NK-92 (cell line): ENCODE results near the gene CNIH3.
"Not testable (repeated sequence)": the region's sequence is repeated elsewhere in the genome, so short reads cannot be mapped to it uniquely, and the experiment has no call there.

ENCODE experiments used
- DNase-seq: peaks from one replicate; lab custom pipeline; 2025; ENCODE audit not compliant: unreplicated experiment; lab: John Stamatoyannopoulos, UW

Gene CNIH3

DNA sequence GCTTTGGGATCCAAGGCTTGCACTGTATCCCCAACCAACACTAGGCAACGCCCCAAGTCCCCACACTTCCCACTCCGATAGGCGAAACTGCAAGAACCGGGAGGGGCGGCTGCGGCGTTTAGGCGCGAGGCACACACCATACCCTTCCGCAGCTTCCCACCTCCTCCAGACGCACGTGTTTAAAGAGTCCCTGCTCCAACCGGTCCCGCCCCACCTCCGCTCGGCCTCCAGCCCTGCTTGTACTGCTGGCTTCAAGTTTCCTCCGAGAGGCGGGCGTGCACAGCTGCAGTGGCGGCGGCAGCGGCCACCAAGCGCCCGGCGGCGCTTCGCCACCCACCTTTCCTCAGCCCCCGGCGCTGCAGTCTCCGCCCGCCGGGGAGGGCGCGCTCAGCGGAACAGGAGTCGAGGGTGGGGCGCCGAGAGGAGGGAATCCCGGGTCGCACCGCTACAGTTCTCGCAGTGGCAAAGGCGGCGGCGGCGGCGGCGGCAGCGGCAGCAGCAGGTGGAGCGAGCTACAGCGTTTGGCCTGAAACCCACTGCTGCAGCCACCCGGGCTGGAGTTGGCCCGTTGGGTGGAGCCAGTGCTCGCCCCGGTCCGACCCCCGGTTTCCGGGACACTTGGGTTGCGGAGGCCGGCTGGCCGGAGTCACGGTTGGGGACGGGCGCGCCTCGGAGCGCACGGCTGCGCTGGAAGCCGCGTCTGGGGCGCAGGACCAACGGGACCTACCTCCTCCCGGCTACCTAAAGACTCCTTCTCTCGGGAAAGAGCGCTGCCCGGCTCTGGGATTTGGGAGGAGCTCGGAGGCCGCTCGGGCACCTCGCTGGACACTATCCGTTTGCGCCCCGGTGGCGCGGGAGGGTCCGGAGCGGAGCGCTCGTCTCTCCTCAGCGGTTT, at the start of gene CNIH3:
CNIH3 (plus strand) TSS at position 457 of the 895 bp plus-strand sequence. CDS start 858 bp downstream, outside the sequence.
- no peak for DNase-seq

GRCh38 chr1:224566492-224566891, 49.6 kb upstream of the CNIH3 start:
- DNase-seq = not testable (repeated sequence)

- no peak for DNase-seq
Measured at GRCh38 chr1:224569276-224569675, 46.8 kb upstream of the CNIH3 start.

- DNase-seq = not testable (repeated sequence)
Measured at GRCh38 chr1:224571975-224572374, 44.1 kb upstream of the CNIH3 start.

- no peak for DNase-seq
Measured at GRCh38 chr1:224579526-224579925, 36.6 kb upstream of the CNIH3 start.

GRCh38 chr1:224580006-224580405, 36.1 kb upstream of the CNIH3 start:
- DNase-seq = no peak

GRCh38 chr1:224582041-224582440, 34.1 kb upstream of the CNIH3 start:
- no peak for DNase-seq

DNA sequence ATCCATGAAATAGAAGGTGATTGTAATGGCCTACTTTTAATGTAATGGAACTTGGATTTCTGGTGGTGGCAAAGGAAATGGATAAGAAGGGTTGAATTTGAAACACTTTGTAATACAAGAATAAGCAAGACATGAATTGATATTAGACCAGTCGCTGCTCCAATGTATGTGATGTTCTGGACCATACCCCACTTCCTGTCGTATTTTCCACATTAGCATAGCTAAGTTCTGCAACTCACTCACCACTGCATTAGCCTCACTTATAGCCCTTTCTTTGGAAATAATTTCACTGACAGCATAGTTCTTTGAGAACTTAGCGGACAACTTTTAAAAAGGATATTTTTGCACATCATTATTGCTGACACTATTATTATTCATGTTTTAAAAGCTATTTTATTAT, 32.3 kb upstream of the CNIH3 start:
- no peak for DNase-seq

DNA sequence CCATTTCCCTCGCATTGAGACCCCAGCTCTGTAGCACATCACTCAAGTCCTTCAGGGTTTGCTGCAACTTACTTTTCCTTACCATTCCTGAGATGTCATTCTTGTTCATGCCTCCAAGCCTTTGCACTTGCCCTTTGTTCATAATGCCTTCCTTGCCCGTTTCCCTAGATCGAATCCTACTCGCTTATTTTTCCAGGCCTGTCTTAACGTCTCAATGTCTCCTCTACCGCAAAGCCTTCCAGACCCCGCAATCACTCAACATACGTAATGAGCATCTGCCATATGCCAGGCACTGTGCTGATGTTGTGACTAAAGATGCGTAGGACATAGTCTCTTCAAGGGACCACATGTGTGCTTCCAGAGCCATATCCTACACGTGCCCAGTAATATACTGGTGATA, 31.1 kb upstream of the CNIH3 start:
- DNase-seq = no peak

DNA sequence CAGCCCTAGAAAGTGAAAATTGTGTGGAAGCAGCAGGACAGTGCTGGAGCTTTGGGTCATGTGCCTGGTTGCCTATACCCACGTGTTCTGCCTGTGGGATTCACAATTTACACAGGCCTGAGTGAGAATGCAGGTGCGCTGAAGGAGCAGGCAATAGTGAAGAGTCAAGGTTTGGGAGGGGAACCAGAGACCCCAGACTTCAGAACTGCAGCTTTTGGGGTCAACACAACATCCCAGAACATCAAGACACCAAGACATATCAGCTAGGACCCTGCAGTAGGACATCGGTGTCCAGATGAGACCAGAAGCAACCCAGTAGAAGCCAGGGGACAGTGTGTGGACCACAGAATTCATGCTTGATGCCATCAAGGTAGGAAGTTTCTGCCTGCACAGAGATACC, 29.1 kb upstream of the CNIH3 start:
- no peak for DNase-seq

DNA sequence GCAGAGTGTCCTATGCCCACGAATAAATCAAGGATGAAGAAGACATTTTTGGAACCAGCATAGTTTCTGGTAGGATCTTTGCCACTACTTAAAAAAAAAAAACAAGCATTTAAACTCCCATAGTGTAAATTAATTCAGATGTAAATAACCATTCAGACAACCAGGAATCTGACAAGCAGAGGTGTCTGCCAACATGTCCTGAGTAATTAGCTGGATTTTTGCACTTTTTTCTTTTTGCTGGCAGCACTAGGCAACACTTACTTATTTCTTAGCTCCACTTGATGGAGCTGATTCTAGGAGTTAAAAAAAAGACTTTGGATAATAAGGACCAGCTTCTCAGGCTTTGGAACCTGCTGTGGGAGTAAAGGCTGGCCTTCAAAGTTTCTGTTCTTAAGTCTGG, 27.6 kb upstream of the CNIH3 start:
- DNase-seq = no peak

- no peak for DNase-seq
Measured at GRCh38 chr1:224589006-224589405, 27.1 kb upstream of the CNIH3 start.

- DNase-seq = no peak
Measured at GRCh38 chr1:224591326-224591725, 24.8 kb upstream of the CNIH3 start.

GRCh38 chr1:224592636-224593582, 23.2 kb upstream of the CNIH3 start:
- no peak for DNase-seq

DNA sequence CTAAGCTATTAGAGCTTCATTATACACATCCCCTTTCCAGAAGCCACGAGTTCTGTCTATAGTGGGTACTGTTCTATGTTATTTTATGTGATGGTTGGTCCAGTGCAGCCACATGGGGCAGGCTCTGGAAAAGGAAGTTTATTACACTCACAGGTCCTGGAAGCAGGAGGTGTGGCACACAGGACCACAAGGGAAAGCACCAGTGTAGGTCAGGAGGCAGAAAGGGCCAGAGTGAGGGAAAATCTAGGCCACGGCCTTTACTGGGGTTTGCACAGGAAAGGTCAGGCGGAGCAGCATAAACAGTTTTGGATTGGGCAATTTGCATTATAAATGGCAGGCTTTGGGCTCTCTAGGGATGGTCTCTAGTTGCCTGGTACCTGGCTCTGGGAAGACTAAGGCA, 21.8 kb upstream of the CNIH3 start:
- DNase-seq = no peak

- no peak for DNase-seq
Measured at GRCh38 chr1:224594851-224595250, 21.3 kb upstream of the CNIH3 start.

DNA sequence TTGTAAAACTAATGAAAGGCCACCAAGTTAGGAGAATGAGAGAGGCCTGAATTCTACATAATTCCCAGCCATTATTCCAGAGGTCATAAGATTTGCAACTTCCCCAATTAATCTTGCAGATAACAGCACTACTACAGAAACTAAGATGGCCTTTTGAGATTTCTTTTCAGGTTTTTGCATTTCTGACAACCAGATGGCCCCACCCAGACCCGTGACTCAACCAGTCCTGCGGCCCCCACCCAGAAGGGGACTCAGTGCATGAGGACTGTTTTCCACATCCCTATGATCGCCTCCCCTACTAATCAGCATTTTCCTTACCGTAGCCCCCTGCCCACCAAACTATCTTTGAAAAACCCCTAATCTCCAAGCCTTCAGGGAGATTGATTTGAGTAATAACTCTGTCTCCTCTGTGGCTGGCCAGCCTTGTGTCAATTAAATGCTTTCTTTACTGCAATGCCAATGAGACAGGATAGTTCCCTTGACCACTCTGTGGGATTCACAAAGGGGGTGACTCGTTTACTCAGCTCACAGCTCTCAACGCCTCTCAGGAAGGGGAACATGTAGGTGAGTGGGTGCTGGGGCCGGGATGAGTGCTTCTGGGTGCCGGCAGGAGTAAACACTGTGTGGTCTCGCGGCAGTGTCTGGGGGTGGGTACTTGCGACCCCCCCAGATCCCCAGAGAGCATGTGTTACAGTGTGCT, 10.5 kb upstream of the CNIH3 start:
- no peak for DNase-seq

DNA sequence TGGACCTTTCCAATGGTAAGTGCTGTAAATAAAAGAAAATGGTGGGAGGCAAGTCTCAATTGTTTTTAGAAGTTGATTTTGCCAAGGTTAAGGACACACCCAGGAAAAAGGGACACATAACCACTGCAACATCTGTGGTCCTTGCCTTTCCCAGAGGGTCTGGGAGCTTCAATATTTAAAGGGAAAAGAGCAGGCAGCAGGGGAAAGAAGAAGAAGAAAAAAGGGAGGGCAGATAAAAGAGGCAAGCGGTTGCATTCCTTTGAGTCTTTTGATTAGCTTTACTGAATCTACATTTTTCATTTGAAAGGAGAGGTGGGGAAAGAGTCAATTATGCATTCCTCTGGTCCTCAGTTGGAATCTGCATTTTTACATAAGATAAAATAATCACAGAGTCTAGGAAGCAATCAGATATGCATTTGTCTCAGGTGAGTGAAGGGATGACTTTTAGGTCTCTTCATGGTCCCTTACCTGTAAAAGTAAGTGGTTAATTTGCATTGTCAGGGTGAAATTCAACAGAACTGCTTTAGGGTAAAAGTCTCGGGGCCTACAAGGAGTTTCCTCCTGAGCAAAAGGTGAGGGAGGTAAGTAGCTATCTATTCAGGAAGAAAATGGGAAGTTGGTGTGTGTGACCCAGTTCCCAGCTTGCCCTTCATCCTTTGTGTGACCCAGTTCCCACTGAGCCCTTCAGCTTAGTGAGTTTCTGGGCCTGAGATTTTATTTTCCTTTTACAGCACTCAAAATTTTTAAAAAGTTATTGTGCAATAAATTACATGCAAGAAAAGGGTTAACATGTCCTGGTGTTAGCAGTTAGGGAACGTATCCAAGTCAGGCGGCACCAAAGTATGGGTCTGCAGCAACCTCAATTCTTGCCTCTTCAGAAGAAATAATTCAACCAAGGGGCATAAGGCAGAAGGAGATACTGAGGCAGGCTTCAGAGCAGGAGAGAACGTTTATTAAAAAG, 8.6 kb upstream of the CNIH3 start:
- DNase-seq = no peak

DNA sequence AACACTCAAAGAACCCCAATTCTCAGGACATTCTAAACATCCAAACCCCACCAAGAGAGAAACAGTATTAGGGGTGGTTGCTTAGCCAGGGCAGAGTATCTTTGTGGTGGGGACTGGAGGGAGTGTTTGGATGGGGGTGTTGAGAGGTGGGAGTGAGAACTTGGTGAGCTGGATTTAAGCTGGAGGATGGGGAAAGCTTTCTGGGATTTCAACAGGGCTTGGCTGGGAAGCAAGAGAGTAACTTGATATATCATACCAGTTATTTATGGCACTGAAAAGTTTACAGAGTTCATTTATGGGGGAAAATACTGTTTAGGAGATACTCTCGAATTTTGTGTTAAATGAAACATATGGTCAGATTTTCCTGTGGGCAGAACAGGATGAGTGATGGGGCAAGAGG, 6.8 kb upstream of the CNIH3 start:
- no peak for DNase-seq

- no peak for DNase-seq
Measured at GRCh38 chr1:224612246-224612645, 3.9 kb upstream of the CNIH3 start.
